CD4-positive, alpha-beta T cell (primary cell): ENCODE results near the gene ZNF610. TPM values are rescaled to one million over a fixed set of nuclear protein-coding genes. Genes with fewer than 3 reads are reported as not detected.
"Not testable (repeated sequence)": the region's sequence is repeated elsewhere in the genome, so short reads cannot be mapped to it uniquely, and the experiment has no call there.

Experiments used
- ATAC-seq: fragments of 200-7000 bp; cut with Tn5 transposase; one replicate; pipeline ENCODE4 v1.10.0; 2022; ENCODE audit warnings: mild to moderate bottlenecking; ENCODE audit not compliant: poor library complexity
- CTCF ChIA-PET: fragments of 350-600 bp; sonication (Branson Sonifier 250); formaldehyde crosslinking; loops from one replicate; lab custom pipeline; 2021; ENCODE audit warnings: antibody characterized with exemption, inconsistent platforms; lab: Charles Lee
- POLR2A ChIA-PET: fragments of 350-600 bp; sonication (Branson Sonifier 250); formaldehyde crosslinking; loops from one replicate; lab custom pipeline; 2021; ENCODE audit warnings: antibody characterized with exemption, inconsistent platforms; lab: Charles Lee
- DNase-seq, 14 experiments: peaks; one replicate each; pipeline ENCODE4 v3.0.0-alpha.2; 2013 to 2020; ENCODE audit warnings: mixed read lengths in 2 of 14
- H3K27ac ChIP-seq, 2 donors: one replicate each; pipeline versions ENCODE4 v1.5.1 to v1.7.0; 2013; ENCODE audit warnings: low read length in 2 of 2, low read depth in 1 of 2, mild to moderate bottlenecking in 1 of 2
- H3K27me3 ChIP-seq, 2 experiments: 1 replicate in 1 of 2; 2 replicates in 1 of 2; pipeline versions ENCODE4 v1.6.1 to v1.7.0; 2013; ENCODE audit warnings: low read length in 2 of 2, control low read depth in 1 of 2, mild to moderate bottlenecking in 1 of 2, moderate library complexity in 1 of 2; ENCODE audit not compliant: insufficient read depth in 2 of 2, control insufficient read depth in 1 of 2
- H3K36me3 ChIP-seq: one replicate; pipeline ENCODE4 v1.6.1; 2013; ENCODE audit warnings: low read length, control low read depth; ENCODE audit not compliant: insufficient read depth
- H3K4me1 ChIP-seq: one replicate; pipeline ENCODE4 v1.6.1; 2013; ENCODE audit warnings: low read length, control low read depth; ENCODE audit not compliant: insufficient read depth
- H3K4me3 ChIP-seq: one replicate; pipeline ENCODE4 v1.5.1; 2013; ENCODE audit warnings: mild to moderate bottlenecking, low read length, moderate library complexity
- H3K9me3 ChIP-seq, 2 experiments: 1 replicate in 1 of 2; 2 replicates in 1 of 2; pipeline versions ENCODE4 v1.6.1 to v1.7.0; 2013; ENCODE audit warnings: low read length in 2 of 2, mild to moderate bottlenecking in 2 of 2, control low read depth in 1 of 2, moderate library complexity in 1 of 2; ENCODE audit not compliant: control insufficient read depth in 1 of 2, insufficient read depth in 1 of 2
- H3K27ac Mint-ChIP-seq: one replicate; pipeline ENCODE4 v1.8.0; 2020; ENCODE audit warnings: mixed read lengths
- H3K27me3 Mint-ChIP-seq: one replicate; pipeline ENCODE4 v1.8.0; 2021; ENCODE audit warnings: mixed read lengths
- H3K36me3 Mint-ChIP-seq: one replicate; pipeline ENCODE4 v1.8.0; 2021; ENCODE audit warnings: low read depth, mixed read lengths
- H3K4me1 Mint-ChIP-seq: one replicate; pipeline ENCODE4 v1.8.0; 2021; ENCODE audit warnings: low read depth, mixed read lengths
- H3K4me3 Mint-ChIP-seq: one replicate; pipeline ENCODE4 v1.8.0; 2020; ENCODE audit warnings: mild to moderate bottlenecking, mixed read lengths
- H3K9me3 Mint-ChIP-seq: one replicate; pipeline ENCODE4 v1.8.0; 2020; ENCODE audit warnings: mixed read lengths
- intact Hi-C, 2 experiments: fragments of 100-400 bp; cut with DNase I in 1 of 2; cut with micrococcal nuclease in 1 of 2; formaldehyde crosslinking; loops; one replicate each; pipeline versions ENCODE4 v1.15.1 to v1.9.0; 2023 to 2025; cut with DNase I, micrococcal nuclease
- polyA plus RNA-seq, 2 donors: library from polyadenylated mRNA; unstranded; fragments of 120-200 nt; gene quantifications; one replicate each; pipeline ENCODE4 v1.2.1, GENCODE V29; 2013
- total RNA-seq, 174 experiments: library from RNA in 2 of 174; stranded (reverse) in 2 of 174; gene quantifications; one replicate each; pipeline ENCODE4 v1.2.3 and lab custom pipeline; 2021 to 2026
- TF ChIP-seq, protein P1 (sequence below): fragments of 200-600 bp; IDR thresholded peaks from one replicate; pipeline ENCODE4 v1.8.0; 2022; ENCODE audit warnings: antibody characterized with exemption, mild to moderate bottlenecking

The ZNF610 gene
- total RNA-seq (under 1 TPM; 0.52 to 0.53 TPM), total RNA-seq (lab: John Stamatoyannopoulos, UW) (0 to 7.4 (median 1.7) reads per million in 172 experiments)
- 1.1 TPM for polyA plus RNA-seq (2013, experiment 1 of 2)
- polyA plus RNA-seq (2013, experiment 2 of 2): 0.79 TPM

DNA sequence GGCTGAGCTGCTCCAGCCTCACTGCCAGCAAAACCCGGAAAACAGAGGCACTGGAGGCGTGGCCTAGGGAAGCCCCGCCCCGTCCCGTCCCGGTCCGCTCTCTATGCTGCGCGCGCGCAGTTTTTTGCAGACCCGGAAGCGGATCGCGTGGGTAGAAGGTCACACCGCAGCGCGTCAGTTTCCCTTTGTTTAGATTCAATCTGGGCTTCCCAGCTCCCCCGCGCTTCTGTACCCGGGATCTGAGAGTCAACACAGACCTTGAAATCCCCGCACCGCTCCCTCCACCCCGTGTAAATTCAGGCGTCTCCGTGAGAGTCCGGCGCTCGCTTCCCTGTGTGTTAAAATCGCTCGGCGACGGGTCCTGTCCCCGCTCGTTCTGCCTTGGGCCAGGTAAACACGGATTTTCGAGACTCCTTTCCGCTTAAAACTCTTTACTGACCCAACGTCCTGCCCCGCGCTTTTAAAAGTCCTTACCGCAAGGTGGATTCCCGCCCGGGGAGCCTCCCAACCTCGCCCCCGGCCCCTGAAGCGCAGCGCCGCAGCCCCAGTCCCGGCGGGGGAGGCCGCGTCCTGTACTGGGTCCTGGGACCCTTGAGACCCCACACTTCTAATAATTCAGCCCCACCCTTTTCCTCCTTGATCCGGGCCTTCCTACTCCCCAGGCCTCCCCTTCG is at the start of gene ZNF610:
Gene ZNF610, plus strand, starts transcription at position 127 of the 674 bp plus-strand sequence. CDS start 12,930 bp downstream, outside the sequence.
- H3K4me1 Mint-ChIP-seq: peaks cover 17% of the 10 kb centered on the region
- ATAC-seq: peak; percentile 98
- intact Hi-C loops: loop anchor here in 1 of 2 experiments (5.0 kb wide), 3 partner anchors 36 to 191 kb away; partner anchors contain the start of genes ZNF480 and ZNF808

DNA sequence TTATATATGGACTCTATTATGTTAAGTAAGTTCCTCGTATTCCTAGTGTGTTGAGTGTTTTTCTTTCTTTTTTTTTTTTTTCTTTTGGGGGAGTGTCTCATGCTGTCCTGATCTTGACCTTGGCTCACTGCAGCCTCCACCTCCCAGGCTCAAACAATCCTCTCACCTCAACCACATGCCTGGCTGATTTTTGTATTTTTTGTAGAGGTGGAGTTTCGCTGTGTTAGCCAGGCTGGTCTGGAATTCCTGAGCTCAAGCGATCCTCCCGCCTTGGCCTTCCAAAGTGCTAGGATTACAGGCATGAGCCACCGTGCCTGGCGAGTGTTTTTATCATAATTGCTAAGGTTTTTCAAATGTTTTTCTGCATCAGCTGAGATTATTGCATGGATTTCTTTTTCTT is 49.8 kb upstream of the ZNF610 start:
- Histone ChIP-seq H3K27me3 (no peaks in the 10 kb centered on the region), H3K4me3 (no peak overlapping the region), H3K36me3 (peaks cover 69% of the 10 kb centered on the region), H3K27ac (no peak overlapping the region), H3K9me3 (peaks cover 62 to 78% of the 10 kb centered on the region in 2 experiments), H3K4me1 (no peaks in the 10 kb centered on the region)
- DNase-seq: no peak
- TF ChIP-seq, protein P1, sequence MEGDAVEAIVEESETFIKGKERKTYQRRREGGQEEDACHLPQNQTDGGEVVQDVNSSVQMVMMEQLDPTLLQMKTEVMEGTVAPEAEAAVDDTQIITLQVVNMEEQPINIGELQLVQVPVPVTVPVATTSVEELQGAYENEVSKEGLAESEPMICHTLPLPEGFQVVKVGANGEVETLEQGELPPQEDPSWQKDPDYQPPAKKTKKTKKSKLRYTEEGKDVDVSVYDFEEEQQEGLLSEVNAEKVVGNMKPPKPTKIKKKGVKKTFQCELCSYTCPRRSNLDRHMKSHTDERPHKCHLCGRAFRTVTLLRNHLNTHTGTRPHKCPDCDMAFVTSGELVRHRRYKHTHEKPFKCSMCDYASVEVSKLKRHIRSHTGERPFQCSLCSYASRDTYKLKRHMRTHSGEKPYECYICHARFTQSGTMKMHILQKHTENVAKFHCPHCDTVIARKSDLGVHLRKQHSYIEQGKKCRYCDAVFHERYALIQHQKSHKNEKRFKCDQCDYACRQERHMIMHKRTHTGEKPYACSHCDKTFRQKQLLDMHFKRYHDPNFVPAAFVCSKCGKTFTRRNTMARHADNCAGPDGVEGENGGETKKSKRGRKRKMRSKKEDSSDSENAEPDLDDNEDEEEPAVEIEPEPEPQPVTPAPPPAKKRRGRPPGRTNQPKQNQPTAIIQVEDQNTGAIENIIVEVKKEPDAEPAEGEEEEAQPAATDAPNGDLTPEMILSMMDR: no peak
- Mint-ChIP-seq H3K27me3 (no peaks in the 10 kb centered on the region), H3K27ac (no peak overlapping the region), H3K9me3 (peaks cover 13% of the 10 kb centered on the region), H3K36me3 (peaks cover 97% of the 10 kb centered on the region), H3K4me3 (no peak overlapping the region), H3K4me1 (peaks cover 8% of the 10 kb centered on the region)
- ChIA-PET CTCF (no interaction called here), POLR2A (no interaction called here)
- intact Hi-C loops: no loop called here
- ATAC-seq: no peak

More for the DNA sequence above, at the start of gene ZNF610:
- DNase-seq: peak; percentile 75 to 91 (median 84)
- ChIA-PET POLR2A (interaction anchor here (1.0 to 2.0 kb wide), 5 partner anchors 33 to 287 kb away, joined by 3 to 8 read pairs (median 4); partner anchors contain the start of genes PPP2R1A, ZNF528, ZNF578 and ZNF880), CTCF (interaction anchor here (0.6 kb wide), 1 partner anchor 42 kb away, joined by 5 read pairs; no protein-coding TSS in a partner anchor)
- Histone ChIP-seq H3K27me3 (no peaks in the 10 kb centered on the region), H3K4me1 (peaks cover 13% of the 10 kb centered on the region), H3K36me3 (peaks cover 2% of the 10 kb centered on the region), H3K4me3 (peak within 1 kb of the TSS; percentile 84), H3K9me3 (peaks cover 27 to 69% of the 10 kb centered on the region in 2 experiments), H3K27ac (peak within 1 kb of the TSS; percentile 69 to 79)
- H3K4me3 Mint-ChIP-seq: peak within 1 kb of the TSS; percentile 94
- H3K27me3 Mint-ChIP-seq: no peaks in the 10 kb centered on the region
- peaks cover 11% of the 10 kb centered on the region for H3K9me3 Mint-ChIP-seq
- peak within 1 kb of the TSS; percentile 94 for H3K27ac Mint-ChIP-seq
- TF ChIP-seq, protein P1: no peak
- H3K36me3 Mint-ChIP-seq: peaks cover 58% of the 10 kb centered on the region

DNA sequence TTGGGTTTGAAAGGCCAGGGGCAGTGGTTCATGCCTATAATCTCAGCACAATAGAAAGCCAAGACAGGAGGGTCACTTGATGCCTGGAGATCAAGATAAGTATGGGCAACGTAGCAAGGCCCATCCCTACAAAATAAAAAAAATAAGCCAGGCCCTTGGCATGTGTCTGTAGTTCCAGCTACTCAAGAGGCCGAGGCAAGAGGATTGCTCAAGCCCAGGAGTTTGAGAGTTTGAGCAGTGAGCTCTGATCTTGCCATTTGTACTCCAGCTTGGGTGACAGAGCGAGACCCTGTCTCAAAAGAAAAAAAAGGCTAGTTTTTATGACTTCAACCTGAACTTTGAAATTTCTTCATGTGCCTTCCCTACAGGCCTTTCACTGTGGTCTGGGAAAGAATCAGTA is 44.3 kb upstream of the ZNF610 start:
- TF ChIP-seq, protein P1: no peak
- ChIA-PET CTCF (no interaction called here), POLR2A (no interaction called here)
- H3K27me3 ChIP-seq: no peaks in the 10 kb centered on the region
- H3K36me3 ChIP-seq: peaks cover 22% of the 10 kb centered on the region
- H3K4me3 ChIP-seq: no peak overlapping the region
- peaks cover 13% of the 10 kb centered on the region for H3K4me1 Mint-ChIP-seq
- H3K9me3 ChIP-seq: peaks cover 42 to 54% of the 10 kb centered on the region in 2 experiments
- H3K36me3 Mint-ChIP-seq: peaks cover 72% of the 10 kb centered on the region
- no peak overlapping the region for H3K27ac ChIP-seq
- peaks cover 9% of the 10 kb centered on the region for H3K4me1 ChIP-seq
- no peaks in the 10 kb centered on the region for H3K27me3 Mint-ChIP-seq
- DNase-seq (no peak), ATAC-seq (no peak)
- H3K4me3 Mint-ChIP-seq: peak overlapping the region; percentile 31
- intact Hi-C loops: no loop called here
- peaks cover 13% of the 10 kb centered on the region for H3K9me3 Mint-ChIP-seq
- no peak overlapping the region for H3K27ac Mint-ChIP-seq

DNA sequence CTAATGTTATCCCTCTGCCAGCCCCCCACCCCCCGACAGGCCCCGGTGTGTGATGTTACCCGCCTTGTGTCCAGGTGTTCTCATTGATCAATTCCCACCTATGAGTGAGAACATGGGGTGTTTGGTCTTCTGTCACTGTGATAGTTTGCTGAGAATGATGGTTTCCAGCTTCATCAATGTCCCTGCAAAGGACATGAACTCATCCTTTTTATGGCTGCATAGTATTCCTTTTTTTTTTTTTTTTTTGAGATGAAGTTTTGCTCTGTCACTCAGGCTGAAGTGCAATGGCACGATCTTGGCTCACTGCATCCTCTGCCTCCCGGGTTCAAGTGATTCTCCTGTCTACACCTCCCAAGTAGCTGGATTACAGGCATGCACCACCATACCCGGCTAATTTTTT is 43.1 kb upstream of the ZNF610 start:
- H3K4me3 ChIP-seq, ATAC-seq, H3K27ac Mint-ChIP-seq, H3K27ac ChIP-seq, H3K4me3 Mint-ChIP-seq, H3K27me3 Mint-ChIP-seq, intact Hi-C loops, DNase-seq, POLR2A ChIA-PET, H3K27me3 ChIP-seq: not testable (repeated sequence)
- CTCF ChIA-PET: interaction anchor here (0.7 kb wide), 1 partner anchor 32 kb away, joined by 4 read pairs; no protein-coding TSS in a partner anchor
- Mint-ChIP-seq H3K4me1 (peaks cover 23% of the 10 kb centered on the region), H3K36me3 (peaks cover 72% of the 10 kb centered on the region), H3K9me3 (peaks cover 21% of the 10 kb centered on the region)
- Histone ChIP-seq H3K36me3 (peaks cover 21% of the 10 kb centered on the region), H3K4me1 (peaks cover 16% of the 10 kb centered on the region), H3K9me3 (peaks cover 36 to 46% of the 10 kb centered on the region in 2 experiments)
